GM11168 (cell line): Measurements from ENCODE around the gene AMIGO3.
"Not testable (repeated sequence)": the region's sequence is repeated elsewhere in the genome, so short reads cannot be mapped to it uniquely, and the experiment has no call there.

Experiments
- in situ Hi-C: fragments of 300-500 bp; cut with MboI; formaldehyde crosslinking; loops from one replicate; pipeline ENCODE4 v1.12.0; 2022; ENCODE audit warnings: low sequenced_read_pairs; ENCODE audit not compliant: unreplicated experiment

The AMIGO3 gene

GRCh38 chr3:49713336-49714105 is 6.0 kb downstream of the AMIGO3 start:
- in situ Hi-C loops = no loop called here

GRCh38 chr3:49712631-49713317 is 6.7 kb downstream of the AMIGO3 start:
- in situ Hi-C loops = no loop called here

DNA sequence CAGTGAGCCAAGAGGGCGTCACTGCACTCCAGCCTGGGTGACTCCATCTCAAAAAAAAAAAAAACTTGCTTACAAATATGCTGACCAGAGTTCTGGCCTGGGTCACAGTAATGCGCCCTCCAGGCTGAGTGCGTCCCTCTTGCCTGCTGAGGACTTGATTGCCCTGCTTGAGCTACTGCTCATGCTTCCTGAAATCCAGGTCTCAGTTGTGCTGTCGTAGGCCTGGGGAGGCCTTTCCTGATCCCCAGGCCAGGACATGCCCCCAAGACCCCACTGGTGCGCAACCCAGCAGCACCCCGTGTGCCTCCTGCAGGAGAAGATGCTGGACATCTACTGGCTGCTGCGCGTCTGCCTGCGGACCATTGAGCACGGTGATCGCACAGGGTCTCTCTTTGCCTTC is 7.3 kb downstream of the AMIGO3 start:
- in situ Hi-C loops = no loop called here

GRCh38 chr3:49711489-49711888 is 8.0 kb downstream of the AMIGO3 start:
- in situ Hi-C loops = no loop called here

GRCh38 chr3:49709852-49710251 is 9.6 kb downstream of the AMIGO3 start:
- in situ Hi-C loops = no loop called here

GRCh38 chr3:49707113-49707480 is 12.4 kb downstream of the AMIGO3 start:
- in situ Hi-C loops = no loop called here

DNA sequence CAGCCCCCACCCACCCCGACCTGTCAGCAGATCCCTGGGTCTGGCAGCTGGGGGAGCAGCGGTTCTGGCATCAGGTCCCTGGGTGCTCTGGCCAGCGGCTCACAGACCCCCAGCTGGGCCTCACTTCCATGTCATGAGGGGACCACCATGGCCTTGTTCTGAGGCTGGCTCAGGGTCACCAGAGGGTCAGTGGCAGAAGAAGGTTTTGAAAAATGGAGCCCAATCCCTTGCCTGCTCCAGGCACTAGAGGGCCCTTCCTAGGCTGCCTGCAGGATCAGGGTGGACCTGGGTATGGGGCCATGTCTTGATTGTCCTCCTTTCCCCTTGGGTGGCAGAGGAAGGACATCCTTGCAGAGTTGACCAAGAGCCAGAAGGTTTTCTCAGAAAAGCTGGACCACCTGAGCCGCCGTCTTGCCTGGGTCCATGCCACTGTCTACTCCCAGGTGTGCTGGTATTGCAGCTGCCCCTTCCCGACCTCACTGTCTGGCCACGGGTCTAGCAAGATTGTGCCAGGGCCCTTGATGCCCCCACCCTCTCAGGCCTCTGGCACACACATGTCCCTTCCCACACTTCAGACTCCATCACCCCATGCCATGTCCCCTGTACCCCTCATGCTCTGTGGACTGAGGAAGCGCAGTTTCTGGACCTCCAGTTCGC is 12.9 kb downstream of the AMIGO3 start:
- in situ Hi-C loops = no loop called here

DNA sequence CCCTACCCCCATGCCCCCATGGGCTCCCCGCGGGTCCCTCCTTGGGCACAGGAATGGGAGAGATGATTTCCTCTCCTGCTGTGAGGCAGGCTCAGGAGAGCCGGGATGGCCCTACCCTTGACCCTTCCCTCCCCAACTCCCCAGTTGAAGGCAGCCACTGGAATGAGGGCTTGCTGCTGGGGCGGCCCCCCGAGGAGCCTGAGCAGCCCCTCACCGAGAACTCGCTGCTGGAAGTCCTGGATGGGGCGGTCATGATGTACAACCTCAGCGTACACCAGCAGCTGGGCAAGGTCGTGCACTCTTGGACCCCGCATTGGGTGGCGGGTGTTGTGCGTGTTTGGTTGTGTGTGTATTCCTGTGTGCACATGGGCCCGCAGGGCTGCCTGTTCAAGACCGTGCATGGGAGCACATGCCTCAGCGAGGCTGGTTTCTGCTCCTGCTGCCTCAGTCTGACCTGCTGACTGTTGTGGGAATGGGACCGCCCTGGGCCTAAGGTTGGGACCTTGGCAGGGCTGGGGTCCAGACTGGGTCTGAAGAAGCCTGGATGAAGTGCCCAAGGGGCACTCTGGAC is 14.0 kb downstream of the AMIGO3 start:
- in situ Hi-C loops = no loop called here

DNA sequence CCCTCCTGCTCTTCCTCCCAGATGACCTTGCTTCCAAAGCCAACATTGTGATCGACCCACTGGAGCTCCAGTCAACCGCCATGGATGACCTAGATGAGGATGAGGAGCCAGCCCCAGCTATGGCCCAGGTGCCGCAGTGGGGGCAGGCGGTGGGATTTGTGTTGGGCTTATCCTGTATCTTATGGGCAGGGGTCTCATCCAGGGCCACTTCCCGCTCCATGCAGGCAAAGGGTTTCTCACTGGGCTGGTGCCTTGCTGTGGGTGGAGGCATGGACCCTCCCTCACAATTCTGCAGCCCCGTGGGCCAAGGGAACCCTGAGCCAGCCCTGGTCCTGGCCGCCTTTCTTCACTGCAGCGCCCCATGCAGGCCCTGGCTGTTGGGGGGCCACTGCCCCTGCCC is 14.9 kb downstream of the AMIGO3 start:
- in situ Hi-C loops = no loop called here

GRCh38 chr3:49703956-49704355 is 15.5 kb downstream of the AMIGO3 start:
- in situ Hi-C loops = no loop called here

- in situ Hi-C loops = no loop called here
Observed at GRCh38 chr3:49703443-49703927, 16.0 kb downstream of the AMIGO3 start.

GRCh38 chr3:49702672-49703071 is 16.8 kb downstream of the AMIGO3 start:
- in situ Hi-C loops = no loop called here

GRCh38 chr3:49701388-49702077 is 18.0 kb downstream of the AMIGO3 start:
- in situ Hi-C loops = no loop called here

DNA sequence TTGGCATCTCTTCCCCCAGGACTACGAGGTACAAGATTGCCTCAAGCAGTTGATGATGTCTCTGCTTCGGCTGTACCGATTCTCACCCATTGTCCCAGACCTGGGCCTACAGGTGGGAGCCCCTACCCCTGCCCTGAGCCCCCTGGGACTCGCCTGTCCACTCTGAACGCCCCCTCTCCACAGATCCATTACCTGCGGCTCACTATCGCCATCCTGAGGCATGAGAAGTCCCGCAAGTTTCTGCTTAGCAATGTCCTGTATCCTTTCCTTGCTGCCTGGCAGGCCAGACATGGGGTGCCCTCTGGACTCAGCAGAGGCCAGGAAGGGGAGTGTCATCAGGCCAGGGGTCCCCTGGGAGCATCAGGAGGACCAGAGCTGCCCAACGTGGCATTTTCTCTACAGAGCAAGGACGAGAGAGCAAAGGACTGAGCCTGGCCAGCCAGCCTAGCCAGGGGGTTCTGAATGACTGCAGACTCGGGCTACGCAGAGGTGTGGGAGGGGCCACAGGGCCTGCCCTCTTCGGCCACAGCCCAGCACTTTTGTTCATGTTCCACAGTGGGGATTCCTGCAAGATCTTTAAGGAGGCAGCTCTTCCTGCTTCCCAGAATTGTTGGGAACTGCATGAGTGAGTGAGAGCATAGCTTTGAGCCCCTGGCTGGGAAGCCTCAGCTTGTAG is 18.9 kb downstream of the AMIGO3 start:
- in situ Hi-C loops = no loop called here

GRCh38 chr3:49700014-49700413 is 19.5 kb downstream of the AMIGO3 start:
- in situ Hi-C loops = no loop called here

DNA sequence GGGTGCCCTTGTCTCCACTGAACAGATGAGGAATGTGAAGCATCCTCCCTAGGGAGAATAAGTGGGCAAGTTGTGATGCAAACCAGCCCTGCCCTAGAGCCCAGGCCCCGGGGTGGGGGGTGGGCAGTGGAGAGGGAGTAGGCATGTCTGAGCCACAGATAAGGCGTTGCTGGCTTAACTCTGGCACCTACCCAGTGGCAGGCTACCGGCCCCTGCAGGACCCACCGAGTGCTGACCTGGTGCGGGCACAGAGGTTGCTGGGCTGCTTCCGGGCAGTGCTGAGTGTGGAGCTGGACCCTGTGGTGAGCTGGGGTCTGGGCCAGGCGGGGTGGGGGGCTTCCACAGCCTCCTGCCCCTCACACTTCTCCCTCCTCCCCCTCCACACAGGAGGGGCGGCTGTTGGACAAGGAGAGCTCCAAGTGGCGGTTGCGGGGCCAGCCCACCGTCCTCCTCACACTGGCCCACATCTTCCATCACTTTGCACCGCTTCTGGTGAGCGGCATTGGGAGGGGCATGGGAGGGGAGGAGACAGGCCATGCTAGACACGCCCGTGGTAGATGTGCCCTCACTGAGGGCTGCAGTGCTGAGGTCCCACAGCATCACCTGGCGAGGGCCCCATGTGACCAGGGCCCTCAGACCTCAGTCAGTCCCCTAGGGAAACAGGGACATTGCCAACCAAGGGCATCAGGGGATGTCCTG is 20.1 kb downstream of the AMIGO3 start:
- in situ Hi-C loops = no loop called here

- in situ Hi-C loops = not testable (repeated sequence)
Observed at GRCh38 chr3:49695350-49696015, 24.0 kb downstream of the AMIGO3 start.

DNA sequence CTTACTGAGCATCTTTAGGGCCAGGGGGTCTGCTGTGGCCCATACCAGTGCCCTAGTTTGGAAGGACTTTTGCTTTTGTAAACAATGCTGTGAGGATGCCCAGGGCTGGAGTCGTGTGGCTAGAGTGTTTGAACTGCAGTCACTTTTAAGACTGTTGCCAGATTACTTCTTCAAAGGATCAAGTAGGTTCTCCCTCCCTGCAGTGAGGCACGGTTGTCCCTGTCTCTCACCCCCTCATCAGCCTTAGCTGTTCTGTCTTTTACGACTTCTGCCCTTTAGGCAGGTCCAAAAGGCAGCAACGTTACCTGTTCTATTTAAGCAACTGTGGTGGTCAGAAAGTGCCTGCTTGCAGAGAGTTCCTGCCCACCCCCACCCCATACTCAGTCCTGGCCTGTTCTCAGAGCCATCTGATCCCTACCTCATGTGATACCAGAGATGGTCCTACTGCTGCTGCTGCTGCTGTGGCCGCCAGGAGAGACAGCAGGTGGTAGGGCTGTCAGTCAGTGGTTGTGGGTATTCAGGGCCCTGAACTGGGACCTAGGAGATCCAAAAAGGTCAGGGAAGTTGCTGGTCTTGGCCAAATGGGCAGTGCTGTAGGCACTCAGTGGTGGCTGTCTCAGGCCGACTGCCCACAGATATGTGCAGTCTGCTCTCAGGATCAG is 24.9 kb downstream of the AMIGO3 start:
- in situ Hi-C loops = not testable (repeated sequence)
